OCI-LY3 (cell line): ENCODE results near the gene SRCIN1.

ENCODE experiments used
- H2AFZ ChIP-seq: fragments of 200-600, 300-600 bp; shearing (Covaris generic); 2 replicates; pipeline ENCODE4 v1.6.0; 2014; ENCODE audit warnings: antibody characterized with exemption, low read depth, low read length
- H3K27ac ChIP-seq: fragments of 200-600, 300-600 bp; sonication (generic); 2 replicates; pipeline ENCODE4 v1.5.1; 2014; ENCODE audit warnings: mild to moderate bottlenecking, low read length, moderate library complexity, mixed read lengths
- H3K27me3 ChIP-seq: fragments of 200-600, 300-600 bp; sonication (generic); 2 replicates; pipeline ENCODE4 v1.6.1; 2014; ENCODE audit warnings: low read depth, low read length, mixed read lengths
- H3K36me3 ChIP-seq: fragments of 200-600, 300-600 bp; sonication (generic); replicated peaks from 2 replicates; pipeline ENCODE3; 2014; ENCODE audit warnings: low read depth, low read length, mixed read lengths
- H3K4me1 ChIP-seq: fragments of 300-600, 200-600 bp; sonication (generic); 2 replicates; pipeline ENCODE4 v1.6.1; 2014; ENCODE audit warnings: low read length, mixed read lengths
- H3K4me2 ChIP-seq: fragments of 200-600, 300-600 bp; sonication (generic); 2 replicates; pipeline ENCODE4 v1.6.1; 2014; ENCODE audit warnings: low read length, mixed read lengths
- H3K4me3 ChIP-seq: fragments of 300-600, 200-600 bp; sonication (generic); 2 replicates; pipeline ENCODE4 v1.5.1; 2014; ENCODE audit warnings: antibody characterized with exemption, mild to moderate bottlenecking, low read length, moderate library complexity
- H3K79me2 ChIP-seq: fragments of 300-600, 200-600 bp; shearing (Covaris generic); 2 replicates; pipeline ENCODE4 v1.6.1; 2014; ENCODE audit warnings: mild to moderate bottlenecking, low read length, mixed read lengths
- H3K9ac ChIP-seq: fragments of 300-600, 200-600 bp; shearing (Covaris generic); 2 replicates; pipeline ENCODE4 v1.6.0; 2014; ENCODE audit warnings: mild to moderate bottlenecking, low read length, moderate library complexity
- H3K9me3 ChIP-seq: fragments of 200-600, 300-600 bp; shearing (Covaris generic); 2 replicates; pipeline ENCODE4 v1.6.1; 2014; ENCODE audit warnings: low read length, mixed read lengths; ENCODE audit not compliant: insufficient read depth
- H4K20me1 ChIP-seq: fragments of 200-600, 300-600 bp; sonication (generic); 2 replicates; pipeline ENCODE4 v1.6.1; 2016; ENCODE audit warnings: low read length, mixed read lengths; ENCODE audit not compliant: insufficient read depth
- EZH2phosphoT487 ChIP-seq: fragments of 200-600 bp; shearing (Covaris generic); IDR thresholded peaks from 2 replicates; pipeline ENCODE4 v1.6.1; 2018; ENCODE audit warnings: antibody characterized with exemption, mixed run types, low read depth
- TF ChIP-seq, protein P1 (sequence below): fragments of 200-600, 300-600 bp; sonication (generic); IDR thresholded peaks from 2 replicates; pipeline ENCODE4 v1.5.1; 2014; ENCODE audit warnings: antibody characterized with exemption, low read length, low read depth

SRCIN1 gene

DNA sequence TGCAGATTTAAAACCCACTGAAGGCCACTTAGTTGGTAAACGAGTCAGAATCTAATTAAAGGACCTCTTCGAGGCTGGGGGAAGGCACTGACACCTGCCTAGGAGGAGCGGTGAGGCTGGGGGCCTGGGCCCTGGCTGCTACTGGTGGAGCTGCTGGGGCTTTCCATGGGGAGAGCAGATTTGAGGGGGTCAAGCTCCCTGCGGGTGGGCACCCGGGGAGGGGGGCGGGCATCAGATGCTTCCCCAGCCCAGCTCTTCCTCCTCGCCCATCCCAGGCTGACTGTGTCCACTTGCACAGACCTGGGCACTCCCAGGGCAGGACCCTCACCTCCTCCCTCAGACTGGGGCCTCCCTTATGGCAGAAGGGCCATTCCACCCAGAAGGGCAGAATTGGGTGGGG lies 19.0 kb downstream of the SRCIN1 start:
- H2AFZ ChIP-seq, result no peak overlapping the region
- peaks cover 64% of the 10 kb centered on the region for H3K4me1 ChIP-seq
- H3K9me3 ChIP-seq, result no peaks in the 10 kb centered on the region
- no peaks in the 10 kb centered on the region for H4K20me1 ChIP-seq
- peak overlapping the region; percentile 22; the same call in 1 of the 2 replicates for H3K9ac ChIP-seq
- H3K27ac ChIP-seq, result no peak overlapping the region
- peak overlapping the region; percentile 42; the same call in 1 of the 2 replicates for H3K4me3 ChIP-seq
- peak overlapping the region; percentile 74 for H3K4me2 ChIP-seq
- peaks cover 12% of the 10 kb centered on the region for H3K27me3 ChIP-seq
- TF ChIP-seq EZH2phosphoT487, result no peak
- no peaks in the 10 kb centered on the region for H3K79me2 ChIP-seq
- no peaks in the 10 kb centered on the region for H3K36me3 ChIP-seq

- H3K4me2 ChIP-seq, result peak overlapping the region; percentile 74; the same call in 1 of the 2 replicates
- H3K79me2 ChIP-seq, result no peaks in the 10 kb centered on the region
- no peaks in the 10 kb centered on the region for H3K36me3 ChIP-seq
- no peaks in the 10 kb centered on the region for H3K9me3 ChIP-seq
- H3K4me1 ChIP-seq, result peaks cover 57% of the 10 kb centered on the region
- no peaks in the 10 kb centered on the region for H4K20me1 ChIP-seq
- H3K27me3 ChIP-seq, result peaks cover 12% of the 10 kb centered on the region
- H2AFZ ChIP-seq, result no peak overlapping the region
- TF ChIP-seq, protein P1, sequence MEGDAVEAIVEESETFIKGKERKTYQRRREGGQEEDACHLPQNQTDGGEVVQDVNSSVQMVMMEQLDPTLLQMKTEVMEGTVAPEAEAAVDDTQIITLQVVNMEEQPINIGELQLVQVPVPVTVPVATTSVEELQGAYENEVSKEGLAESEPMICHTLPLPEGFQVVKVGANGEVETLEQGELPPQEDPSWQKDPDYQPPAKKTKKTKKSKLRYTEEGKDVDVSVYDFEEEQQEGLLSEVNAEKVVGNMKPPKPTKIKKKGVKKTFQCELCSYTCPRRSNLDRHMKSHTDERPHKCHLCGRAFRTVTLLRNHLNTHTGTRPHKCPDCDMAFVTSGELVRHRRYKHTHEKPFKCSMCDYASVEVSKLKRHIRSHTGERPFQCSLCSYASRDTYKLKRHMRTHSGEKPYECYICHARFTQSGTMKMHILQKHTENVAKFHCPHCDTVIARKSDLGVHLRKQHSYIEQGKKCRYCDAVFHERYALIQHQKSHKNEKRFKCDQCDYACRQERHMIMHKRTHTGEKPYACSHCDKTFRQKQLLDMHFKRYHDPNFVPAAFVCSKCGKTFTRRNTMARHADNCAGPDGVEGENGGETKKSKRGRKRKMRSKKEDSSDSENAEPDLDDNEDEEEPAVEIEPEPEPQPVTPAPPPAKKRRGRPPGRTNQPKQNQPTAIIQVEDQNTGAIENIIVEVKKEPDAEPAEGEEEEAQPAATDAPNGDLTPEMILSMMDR, result no peak
- no peak for TF ChIP-seq EZH2phosphoT487
- H3K4me3 ChIP-seq, result no peak overlapping the region
- no peak overlapping the region for H3K27ac ChIP-seq
- H3K9ac ChIP-seq, result no peak overlapping the region
These were observed 19.7 kb downstream of the SRCIN1 start for GRCh38 chr17:38585918-38586529.

DNA sequence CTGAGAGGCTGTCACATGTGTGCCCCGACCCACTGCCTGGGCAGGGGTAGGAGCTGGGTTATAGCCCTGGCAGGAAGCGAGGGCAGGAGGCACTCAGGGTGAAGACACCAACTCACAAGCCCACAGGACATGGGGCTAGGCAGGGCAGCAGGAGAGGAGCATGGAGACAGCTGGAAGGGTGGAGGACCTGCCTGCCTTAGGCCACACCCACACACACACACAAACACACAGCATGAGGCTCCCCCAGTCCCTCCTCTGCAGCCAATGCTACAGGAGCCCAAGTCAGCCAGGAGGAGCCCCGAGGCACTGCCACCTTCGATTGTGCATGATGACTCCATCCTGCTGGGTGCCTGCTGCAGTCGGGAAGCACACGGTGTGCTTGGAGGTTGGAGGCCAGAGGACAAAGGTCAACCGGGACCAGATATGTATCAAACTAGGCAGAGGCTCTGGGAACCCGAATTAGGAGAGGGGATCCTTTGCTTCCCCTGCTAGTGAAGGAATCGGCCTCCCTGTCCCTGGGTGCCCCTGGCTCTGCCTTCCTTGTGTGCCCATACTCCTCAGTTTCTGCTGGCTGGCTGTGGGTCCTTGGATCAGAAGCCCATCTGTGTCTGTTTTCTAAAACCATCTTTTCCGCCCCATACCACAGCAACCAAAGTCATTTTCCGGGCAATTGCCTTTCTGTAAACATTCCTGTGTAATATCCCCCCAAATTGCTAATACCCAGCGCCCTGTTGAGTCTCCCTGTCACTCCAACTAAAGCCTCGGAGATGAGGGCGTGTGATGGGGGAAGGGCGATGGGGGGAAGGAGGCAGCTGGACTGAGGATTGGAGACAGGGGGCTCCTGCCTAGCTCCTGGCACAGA lies 20.5 kb downstream of the SRCIN1 start:
- Histone ChIP-seq H3K4me2 (peak overlapping the region; percentile 88), H3K9ac (peak overlapping the region; percentile 23; the same call in 1 of the 2 replicates), H3K4me3 (no peak overlapping the region; the same call in 1 of the 2 replicates), H3K4me1 (peaks cover 49% of the 10 kb centered on the region), H3K79me2 (no peaks in the 10 kb centered on the region), H3K9me3 (no peaks in the 10 kb centered on the region), H3K27me3 (peaks cover 12% of the 10 kb centered on the region), H3K27ac (no peak overlapping the region), H2AFZ (no peak overlapping the region), H4K20me1 (no peaks in the 10 kb centered on the region), H3K36me3 (no peaks in the 10 kb centered on the region)
- TF ChIP-seq, protein P1, result no peak
- no peak for TF ChIP-seq EZH2phosphoT487

- Histone ChIP-seq H2AFZ (peak overlapping the region; percentile 76), H3K4me3 (peak overlapping the region; percentile 68), H3K9me3 (no peaks in the 10 kb centered on the region), H3K4me2 (peak overlapping the region; percentile 88), H3K36me3 (no peaks in the 10 kb centered on the region), H3K79me2 (no peaks in the 10 kb centered on the region), H4K20me1 (no peaks in the 10 kb centered on the region), H3K27me3 (peaks cover 10% of the 10 kb centered on the region), H3K4me1 (peaks cover 49% of the 10 kb centered on the region), H3K27ac (no peak overlapping the region), H3K9ac (peak overlapping the region; percentile 32; the same call in 1 of the 2 replicates)
- TF ChIP-seq, protein P1, result peak; percentile 95
- TF ChIP-seq EZH2phosphoT487, result no peak
These were observed 21.3 kb downstream of the SRCIN1 start for GRCh38 chr17:38584350-38584925.
